Aorta (tissue), 5 donors: Measurements from ENCODE around the gene CACNG5. TPM values are rescaled to one million over a fixed set of nuclear protein-coding genes. Genes with fewer than 3 reads are reported as not detected.

ENCODE experiments used
- ATAC-seq: fragments of 200-7000 bp; cut with Tn5 transposase; one replicate; pipeline ENCODE4 v1.9.1; 2022; ENCODE audit warnings: moderate library complexity; ENCODE audit not compliant: low FRiP score
- DNase-seq, 2 donors: peaks; one replicate each; pipeline ENCODE4 v3.0.0-alpha.2; 2020
- H3K27ac ChIP-seq, 2 donors: one replicate each; pipeline ENCODE4 v1.5.1; 2013; ENCODE audit warnings: low read length in 2 of 2, mild to moderate bottlenecking in 2 of 2, moderate library complexity in 2 of 2, control low read depth in 1 of 2, inconsistent platforms in 1 of 2, low read depth in 1 of 2
- H3K27me3 ChIP-seq, 2 donors: one replicate each; pipeline ENCODE4 v1.6.1; 2013; ENCODE audit warnings: control low read depth in 1 of 2, low read length in 1 of 2, mild to moderate bottlenecking in 1 of 2, moderate library complexity in 1 of 2; ENCODE audit not compliant: insufficient read depth in 2 of 2, control insufficient read depth in 1 of 2
- H3K36me3 ChIP-seq, 2 donors: one replicate each; pipeline ENCODE4 v1.6.1; 2013; ENCODE audit warnings: control low read depth in 1 of 2, low read length in 1 of 2, mild to moderate bottlenecking in 1 of 2; ENCODE audit not compliant: insufficient read depth in 2 of 2, control insufficient read depth in 1 of 2
- H3K4me1 ChIP-seq, 2 donors: one replicate each; pipeline ENCODE4 v1.6.1; 2013; ENCODE audit warnings: low read length in 2 of 2, control low read depth in 1 of 2, mild to moderate bottlenecking in 1 of 2, moderate library complexity in 1 of 2; ENCODE audit not compliant: insufficient read depth in 2 of 2, control insufficient read depth in 1 of 2
- H3K4me3 ChIP-seq, 2 donors: one replicate each; pipeline ENCODE4 v1.5.1; 2013; ENCODE audit warnings: low read length in 2 of 2, control low read depth in 1 of 2, mild to moderate bottlenecking in 1 of 2
- H3K9me3 ChIP-seq: one replicate; pipeline ENCODE4 v1.6.1; 2013; ENCODE audit warnings: mild to moderate bottlenecking, low read length; ENCODE audit not compliant: control insufficient read depth
- WGBS, 2 donors: extraction: QIAGEN DNeasy Blood & Tissue Kit; methylation state at CpG; one replicate each; pipeline ENCODE4 v1.1.7; 2013; 5-methylcytosine and 5-hydroxymethylcytosine counted together
- intact Hi-C, 2 donors: fragments of 100-400 bp; cut with DNase I; formaldehyde crosslinking; loops; one replicate each; pipeline versions ENCODE4 v1.14.2 to v1.15.0; 2022
- polyA plus RNA-seq, 2 donors: library from polyadenylated mRNA; stranded (reverse); fragments of 200-250 nt; gene quantifications; one replicate each; pipeline ENCODE4 v1.2.3, GENCODE V29; 2013
- total RNA-seq, 2 donors: library from RNA; stranded (reverse); fragmentation: NEBNext Ultra II Directional; extraction: Animal tissue kit (Norgen Biotek cat#: 25700); gene quantifications; one replicate each; pipeline ENCODE4 v1.2.1, GENCODE V29; 2021
- donor health status: healthy with polysubstance abuse.
- donor health status: Bipolar disorder and iron deficiency.
- donor health status: DM: no; HTN: no; CAD: no.
- donor health status: DM: no; HTN: no; CAD: no.
- donor health status: DM: yes; HTN: yes; CAD: no.

The CACNG5 gene
- total and polyA plus RNA-seq, 4 donors = not detected

GRCh38 chr17:66831383-66832210, 3.3 kb upstream of the CACNG5 start:
- Histone ChIP-seq H3K27me3 (no peaks in the 10 kb centered on the region), H3K4me1 (no peaks in the 10 kb centered on the region), H3K4me3 (no peak overlapping the region), H3K36me3 (no peaks in the 10 kb centered on the region), H3K9me3 (no peaks in the 10 kb centered on the region), H3K27ac (no peak overlapping the region)
- ATAC-seq (no peak), DNase-seq (no peak)
- 76 to 79% methylated on average over 14 of the region's 14 CpGs for WGBS, 2 donors
- intact Hi-C loops = no loop called here

- no peaks in the 10 kb centered on the region for H3K27me3 ChIP-seq
- intact Hi-C loops = no loop called here
- no peak overlapping the region for H3K27ac ChIP-seq
- H3K36me3 ChIP-seq = no peaks in the 10 kb centered on the region
- H3K9me3 ChIP-seq = no peaks in the 10 kb centered on the region
- DNase-seq (no peak), ATAC-seq (no peak)
- 84 to 88% methylated on average over 4 of the region's 4 CpGs for WGBS, 2 donors
- no peak overlapping the region for H3K4me3 ChIP-seq
- H3K4me1 ChIP-seq = no peaks in the 10 kb centered on the region
Observed at GRCh38 chr17:66833201-66833600, 1.7 kb upstream of the CACNG5 start.

- DNase-seq = no peak
- Histone ChIP-seq H3K9me3 (no peaks in the 10 kb centered on the region), H3K36me3 (no peaks in the 10 kb centered on the region), H3K4me3 (no peak overlapping the region), H3K27ac (no peak overlapping the region), H3K4me1 (no peaks in the 10 kb centered on the region), H3K27me3 (no peaks in the 10 kb centered on the region)
- WGBS, 2 donors = 36 to 39% methylated on average over 7 of the region's 7 CpGs
- ATAC-seq = no peak
- intact Hi-C loops = no loop called here
Observed at GRCh38 chr17:66834426-66834918, 445 bp upstream of the CACNG5 start.

GRCh38 chr17:66835476-66835875, 559 bp downstream of the CACNG5 start:
- H3K27me3 ChIP-seq = no peaks in the 10 kb centered on the region

GRCh38 chr17:66836063-66837005, 1.4 kb downstream of the CACNG5 start:
- no peaks in the 10 kb centered on the region for H3K36me3 ChIP-seq
- no peak overlapping the region for H3K4me3 ChIP-seq
- H3K27me3 ChIP-seq = no peaks in the 10 kb centered on the region
- no peaks in the 10 kb centered on the region for H3K9me3 ChIP-seq
- ATAC-seq = no peak
- intact Hi-C loops = no loop called here
- no peak overlapping the region for H3K27ac ChIP-seq
- WGBS, 2 donors = 70 to 73% methylated on average over 11 of the region's 11 CpGs
- DNase-seq = no peak
- H3K4me1 ChIP-seq = no peaks in the 10 kb centered on the region

More at GRCh38 chr17:66835476-66835875, 559 bp downstream of the CACNG5 start:
- no peak overlapping the region for H3K4me3 ChIP-seq
- H3K36me3 ChIP-seq = no peaks in the 10 kb centered on the region
- intact Hi-C loops = no loop called here
- no peaks in the 10 kb centered on the region for H3K9me3 ChIP-seq
- WGBS, 2 donors = 48 to 49% methylated on average over 16 of the region's 16 CpGs
- ATAC-seq (no peak), DNase-seq (no peak)
- no peaks in the 10 kb centered on the region for H3K4me1 ChIP-seq
- no peak overlapping the region for H3K27ac ChIP-seq

- Histone ChIP-seq H3K27me3 (no peaks in the 10 kb centered on the region), H3K4me3 (no peak overlapping the region), H3K36me3 (no peaks in the 10 kb centered on the region), H3K9me3 (no peaks in the 10 kb centered on the region), H3K27ac (no peak overlapping the region), H3K4me1 (no peaks in the 10 kb centered on the region)
- WGBS, 2 donors = 56 to 78% methylated on average over 1 of the region's 1 CpG
- DNase-seq (no peak), ATAC-seq (no peak)
- intact Hi-C loops = no loop called here
Observed at GRCh38 chr17:66837226-66837625, 2.3 kb downstream of the CACNG5 start.

GRCh38 chr17:66837885-66838665, 3.2 kb downstream of the CACNG5 start:
- 65 to 68% methylated on average over 11 of the region's 11 CpGs for WGBS, 2 donors
- H3K27me3 ChIP-seq = no peaks in the 10 kb centered on the region
- no peak for DNase-seq

GRCh38 chr17:66839616-66840015, 4.7 kb downstream of the CACNG5 start:
- no peak overlapping the region for H3K27ac ChIP-seq
- DNase-seq (no peak), ATAC-seq (no peak)
- intact Hi-C loops = loop anchor here in 1 of 2 donors (10.0 kb wide), 1 partner anchor 1435 kb away; no protein-coding TSS in a partner anchor
- H3K4me1 ChIP-seq = no peaks in the 10 kb centered on the region
- H3K4me3 ChIP-seq = no peak overlapping the region
- WGBS, 2 donors = 81 to 85% methylated on average over 9 of the region's 9 CpGs
- H3K9me3 ChIP-seq = no peaks in the 10 kb centered on the region
- H3K36me3 ChIP-seq = no peaks in the 10 kb centered on the region
- H3K27me3 ChIP-seq = no peaks in the 10 kb centered on the region

More at GRCh38 chr17:66837885-66838665, 3.2 kb downstream of the CACNG5 start:
- intact Hi-C loops = no loop called here
- H3K4me1 ChIP-seq = no peaks in the 10 kb centered on the region
- no peak overlapping the region for H3K4me3 ChIP-seq
- no peaks in the 10 kb centered on the region for H3K9me3 ChIP-seq
- H3K36me3 ChIP-seq = no peaks in the 10 kb centered on the region
- no peak for ATAC-seq
- no peak overlapping the region for H3K27ac ChIP-seq
